Spleen (tissue), 11 donors: ENCODE measurements around the gene MMP17. TPM values are rescaled to one million over a fixed set of nuclear protein-coding genes. Genes with fewer than 3 reads are reported as not detected.

ENCODE experiments used
- DNase-seq: peaks from one replicate; pipeline ENCODE4 v3.0.0-alpha.2; 2020
- H3K27ac ChIP-seq, 8 donors: fragments of 200-600 bp; sonication (generic) in 7 of 8; 1 replicate in 4 of 8; 2 replicates in 4 of 8; pipeline versions ENCODE4 v1.5.0 to v1.8.0; 2016 to 2021; ENCODE audit warnings: inconsistent platforms in 4 of 8, mild to moderate bottlenecking in 4 of 8, moderate library complexity in 1 of 8
- H3K27me3 ChIP-seq, 7 donors: fragments of 200-600 bp; sonication (generic) in 6 of 7; replicated peaks in 1 of 7; 1 replicate in 4 of 7; 2 replicates in 3 of 7; pipeline versions ENCODE4 v1.5.0 to v1.8.0; 2016 to 2021; ENCODE audit warnings: inconsistent platforms in 3 of 7, mild to moderate bottlenecking in 1 of 7
- H3K36me3 ChIP-seq, 6 donors: fragments of 200-600 bp; sonication (generic) in 5 of 6; 1 replicate in 4 of 6; 2 replicates in 2 of 6; pipeline versions ENCODE4 v1.5.0 to v1.8.0; 2016 to 2021; ENCODE audit warnings: inconsistent platforms in 2 of 6
- H3K4me1 ChIP-seq, 6 donors: fragments of 200-600 bp; sonication (generic) in 5 of 6; 1 replicate in 3 of 6; 2 replicates in 3 of 6; pipeline versions ENCODE4 v1.5.0 to v1.8.0; 2016 to 2021; ENCODE audit warnings: inconsistent platforms in 3 of 6
- H3K4me3 ChIP-seq, 8 donors: fragments of 200-600 bp; sonication (generic) in 7 of 8; 1 replicate in 4 of 8; 2 replicates in 4 of 8; pipeline versions ENCODE4 v1.5.0 to v1.8.0; 2016 to 2021; ENCODE audit warnings: inconsistent platforms in 4 of 8, mild to moderate bottlenecking in 4 of 8, moderate library complexity in 2 of 8
- H3K9me3 ChIP-seq, 8 donors: fragments of 200-600 bp; sonication (generic) in 7 of 8; 1 replicate in 4 of 8; 2 replicates in 4 of 8; pipeline versions ENCODE4 v1.5.0 to v1.8.0; 2016 to 2021; ENCODE audit warnings: inconsistent platforms in 4 of 8
- POLR2A ChIP-seq, 3 donors: fragments of 450-650 bp; IDR thresholded peaks; one replicate each; pipeline ENCODE4 v1.5.1; 2017; ENCODE audit warnings: antibody characterized with exemption in 3 of 3, mild to moderate bottlenecking in 1 of 3
- POLR2AphosphoS5 ChIP-seq, 3 donors: sonication (generic); formaldehyde crosslinking; IDR thresholded peaks; one replicate each; pipeline ENCODE4 v1.5.1; 2017; ENCODE audit warnings: antibody characterized with exemption in 3 of 3
- WGBS, 5 donors: extraction: QIAGEN DNeasy Blood & Tissue Kit in 3 of 5; methylation state at CpG; one replicate each; pipeline versions ENCODE4 v1.1.5 to v1.1.7; 2013 to 2018; 5-methylcytosine and 5-hydroxymethylcytosine counted together
- intact Hi-C: fragments of 100-400 bp; cut with DNase I; formaldehyde crosslinking; loops from one replicate; pipeline ENCODE4 v1.15.0; 2023; ENCODE audit warnings: low total_unique reads
- polyA plus RNA-seq, 3 donors: library from polyadenylated mRNA; stranded (reverse); fragments of 200-250 nt; gene quantifications; one replicate each; pipeline ENCODE4 v1.2.1, GENCODE V29; 2013
- total RNA-seq, 7 donors: library from RNA; depleted of rRNA in 3 of 7; stranded (reverse); fragments of >200 nt in 3 of 7; fragmentation: NEBNext Ultra II Directional in 4 of 7; extraction: Animal tissue kit (Norgen Biotek cat#: 25700) in 4 of 7; gene quantifications; one replicate each; pipeline versions ENCODE4 v1.1.0 to v1.2.1, GENCODE V29; 2016 to 2021
- TF ChIP-seq, protein P1 (sequence below), 11 experiments: fragments of 200-600 bp in 7 of 11; fragments of 450-650 bp in 4 of 11; sonication (generic) in 4 of 11; IDR thresholded peaks in 8 of 11; conservative IDR thresholded peaks in 3 of 11; 1 replicate in 7 of 11; 2 replicates in 4 of 11; pipeline versions ENCODE4 v1.4.0 to v1.8.0; 2016 to 2021; ENCODE audit warnings: antibody characterized with exemption in 11 of 11, inconsistent platforms in 4 of 11, mild to moderate bottlenecking in 1 of 11
- donor health status: healthy with polysubstance abuse.
- donor health status: DM: no; HTN: no; CAD: no; lungs with moderate emphysema.
- donor health status: DM: no; HTN: no; CAD: no.
- donor health status: Bipolar disorder and iron deficiency.
- donor health status: healthy.
- donor health status: DM: no; HTN: no; CAD: no.
- donor health status: DM: yes; HTN: yes; CAD: no.

Gene MMP17
- total and polyA plus RNA-seq, 10 donors, result 1.4 to 8.4 (median 3.5) TPM

DNA sequence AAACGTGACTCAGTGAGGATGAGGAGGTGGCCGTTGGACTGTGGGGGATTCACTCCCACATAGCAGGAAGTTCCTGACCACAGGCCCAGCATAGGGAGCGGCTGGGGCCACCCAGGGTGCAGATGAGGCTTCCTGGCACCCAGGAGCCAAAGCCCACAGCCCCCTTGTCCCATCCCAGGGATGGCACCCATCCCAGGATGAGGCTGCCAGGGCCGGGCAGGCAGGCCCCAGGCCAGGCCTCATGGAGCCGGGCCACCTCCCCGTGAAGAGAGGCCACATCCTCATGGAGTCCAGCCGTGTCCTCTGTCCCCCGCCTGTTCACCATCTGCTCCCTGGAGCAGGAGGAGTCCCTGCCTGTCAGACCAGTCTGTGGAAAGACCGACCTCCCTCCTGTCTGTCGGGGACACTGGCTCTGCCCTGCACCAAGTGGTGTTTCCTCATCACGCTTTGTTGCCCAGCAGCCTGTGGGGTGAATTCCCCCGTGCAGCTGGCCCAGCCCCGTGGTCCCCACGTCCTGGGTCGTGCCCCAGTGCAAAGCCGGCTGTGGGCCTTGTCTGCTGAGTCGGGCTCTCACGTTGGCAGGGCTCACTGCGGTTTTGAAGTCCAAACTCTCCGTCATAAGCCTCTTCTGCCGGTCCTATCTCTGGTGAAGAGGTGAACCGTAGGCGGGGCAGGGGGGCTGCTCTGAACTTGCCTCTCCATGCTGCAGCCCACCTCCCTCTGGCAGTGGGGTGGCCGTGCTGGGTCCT, 24.5 kb downstream of the MMP17 start:
- peaks cover 0 to 27% (median 7%) of the 10 kb centered on the region in 6 donors for H3K4me1 ChIP-seq
- no peaks in the 10 kb centered on the region for H3K36me3 ChIP-seq
- no peak overlapping the region for H3K27ac ChIP-seq
- no peaks in the 10 kb centered on the region for H3K9me3 ChIP-seq
- TF ChIP-seq, protein P1, sequence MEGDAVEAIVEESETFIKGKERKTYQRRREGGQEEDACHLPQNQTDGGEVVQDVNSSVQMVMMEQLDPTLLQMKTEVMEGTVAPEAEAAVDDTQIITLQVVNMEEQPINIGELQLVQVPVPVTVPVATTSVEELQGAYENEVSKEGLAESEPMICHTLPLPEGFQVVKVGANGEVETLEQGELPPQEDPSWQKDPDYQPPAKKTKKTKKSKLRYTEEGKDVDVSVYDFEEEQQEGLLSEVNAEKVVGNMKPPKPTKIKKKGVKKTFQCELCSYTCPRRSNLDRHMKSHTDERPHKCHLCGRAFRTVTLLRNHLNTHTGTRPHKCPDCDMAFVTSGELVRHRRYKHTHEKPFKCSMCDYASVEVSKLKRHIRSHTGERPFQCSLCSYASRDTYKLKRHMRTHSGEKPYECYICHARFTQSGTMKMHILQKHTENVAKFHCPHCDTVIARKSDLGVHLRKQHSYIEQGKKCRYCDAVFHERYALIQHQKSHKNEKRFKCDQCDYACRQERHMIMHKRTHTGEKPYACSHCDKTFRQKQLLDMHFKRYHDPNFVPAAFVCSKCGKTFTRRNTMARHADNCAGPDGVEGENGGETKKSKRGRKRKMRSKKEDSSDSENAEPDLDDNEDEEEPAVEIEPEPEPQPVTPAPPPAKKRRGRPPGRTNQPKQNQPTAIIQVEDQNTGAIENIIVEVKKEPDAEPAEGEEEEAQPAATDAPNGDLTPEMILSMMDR (IDR thresholded peaks at IDR 0.05 in 8 of 11, conservative IDR thresholded peaks at IDR 0.05 in 3 of 11), result no peak
- TF ChIP-seq POLR2AphosphoS5 (IDR thresholded peaks at IDR 0.05), result peak in 1 of 3 donors; percentile 45
- peaks cover 0 to 60% (median 6%) of the 10 kb centered on the region in 7 donors for H3K27me3 ChIP-seq
- intact Hi-C loops, result no loop called here
- WGBS, 5 donors, result 30 to 55% (median 45%) methylated on average over 13 to 24 of the region's 24 CpGs
- no peak overlapping the region for H3K4me3 ChIP-seq
- peak; percentile 71 for DNase-seq

DNA sequence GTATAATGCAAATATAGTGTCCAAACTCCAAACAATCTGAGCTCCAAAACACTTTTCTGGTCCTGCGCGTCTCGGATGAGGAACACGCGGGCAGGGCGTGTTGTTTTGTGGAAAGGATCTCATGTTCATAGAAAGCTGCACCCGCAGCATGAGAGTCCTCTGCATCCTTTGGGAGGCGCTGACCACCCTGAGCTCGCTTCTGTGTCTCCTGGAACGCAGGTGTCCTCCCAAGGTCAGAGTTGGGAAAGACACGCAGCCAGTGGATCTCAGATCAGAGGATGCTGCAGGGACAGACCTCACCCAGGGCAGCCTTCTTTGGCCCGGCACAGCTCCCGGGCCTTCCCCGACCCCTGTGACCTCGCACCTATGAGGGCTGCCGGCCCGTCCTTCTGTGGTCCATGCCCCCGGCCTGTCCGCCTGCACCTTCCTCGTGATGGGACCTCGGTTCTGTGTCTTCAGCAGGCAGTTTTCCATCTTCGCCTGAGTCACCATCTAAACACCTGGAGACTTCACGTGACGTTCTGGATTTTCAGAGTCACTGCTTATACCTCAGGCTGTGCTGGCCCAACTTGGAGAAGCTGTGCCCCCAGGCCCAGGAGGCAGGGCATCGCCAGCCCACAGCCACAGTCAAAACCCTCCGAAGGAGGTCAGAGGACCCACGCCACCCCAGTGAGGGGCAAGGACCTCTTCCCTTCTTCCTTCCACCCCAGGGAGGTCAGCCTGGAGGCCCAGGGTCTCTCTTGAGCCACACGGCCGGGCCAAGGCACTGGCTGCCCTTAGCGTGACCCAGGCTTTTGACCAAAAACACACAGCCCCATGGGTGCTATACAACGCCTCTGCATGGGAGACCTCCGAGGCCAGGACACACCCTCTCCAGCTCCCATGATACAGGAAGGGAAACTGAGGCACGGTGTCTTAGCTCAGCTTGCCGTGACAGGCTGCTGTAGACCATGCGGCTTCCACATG, 25.9 kb downstream of the MMP17 start:
- Histone ChIP-seq H3K4me1 (peaks cover 0 to 27% (median 7%) of the 10 kb centered on the region in 6 donors), H3K4me3 (no peak overlapping the region), H3K27me3 (peaks cover 0 to 68% (median 6%) of the 10 kb centered on the region in 7 donors), H3K36me3 (no peaks in the 10 kb centered on the region), H3K27ac (no peak overlapping the region), H3K9me3 (no peaks in the 10 kb centered on the region)
- WGBS, 5 donors, result 85 to 91% (median 88%) methylated on average over 30 to 35 of the region's 35 CpGs
- peak in 1 of 3 donors; percentile 21 for TF ChIP-seq POLR2AphosphoS5 (IDR thresholded peaks at IDR 0.05)
- TF ChIP-seq POLR2A (IDR thresholded peaks at IDR 0.05), result no peak
- DNase-seq, result no peak
- intact Hi-C loops, result no loop called here

GRCh38 chr12:131854861-131855476, 26.8 kb downstream of the MMP17 start:
- no peak for DNase-seq
- no peak overlapping the region for H3K4me3 ChIP-seq
- no peaks in the 10 kb centered on the region for H3K9me3 ChIP-seq
- no peak overlapping the region for H3K27ac ChIP-seq
- intact Hi-C loops, result no loop called here
- WGBS, 5 donors, result 83 to 92% (median 84%) methylated on average over 11 to 16 of the region's 16 CpGs
- TF ChIP-seq, protein P1 (IDR thresholded peaks at IDR 0.05 in 8 of 11, conservative IDR thresholded peaks at IDR 0.05 in 3 of 11), result no peak
- no peak for TF ChIP-seq POLR2AphosphoS5 (IDR thresholded peaks at IDR 0.05)
- H3K27me3 ChIP-seq, result peaks cover 0 to 68% (median 6%) of the 10 kb centered on the region in 7 donors
- H3K4me1 ChIP-seq, result peaks cover 0 to 27% (median 7%) of the 10 kb centered on the region in 6 donors
- no peaks in the 10 kb centered on the region for H3K36me3 ChIP-seq

DNA sequence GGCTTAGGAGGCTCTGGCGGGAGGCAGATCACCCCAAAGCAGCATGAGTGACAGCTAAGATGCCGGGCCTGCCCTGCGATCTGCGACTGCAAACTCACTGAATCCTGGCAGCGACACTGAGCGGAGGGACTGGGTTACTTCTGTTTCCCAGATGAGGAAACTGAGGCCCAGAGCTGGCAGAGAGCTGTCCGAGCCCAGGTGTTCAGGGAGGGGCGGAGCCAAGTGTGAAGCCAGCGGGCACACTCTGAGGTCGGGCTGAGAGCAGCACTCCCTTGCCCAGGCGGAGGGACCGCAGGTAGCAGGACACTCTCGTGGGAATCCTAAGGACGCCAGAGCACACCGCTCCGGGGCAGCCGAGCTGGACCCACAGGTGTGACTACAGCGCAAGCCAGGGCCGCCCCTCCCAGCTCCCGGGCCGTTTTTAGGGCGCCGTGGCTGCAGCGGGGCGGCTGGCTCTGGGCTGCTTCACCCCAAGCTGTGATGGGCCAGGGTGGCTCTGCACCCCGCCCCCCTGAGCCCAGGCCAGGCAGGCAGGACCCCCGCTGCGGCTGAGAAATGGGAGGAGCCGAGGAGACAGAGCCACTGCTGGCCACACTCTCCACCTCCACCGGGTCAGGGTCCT, 27.4 kb downstream of the MMP17 start:
- intact Hi-C loops, result no loop called here
- Histone ChIP-seq H3K4me1 (peaks cover 0 to 31% (median 10%) of the 10 kb centered on the region in 6 donors), H3K4me3 (no peak overlapping the region), H3K36me3 (no peaks in the 10 kb centered on the region), H3K9me3 (no peaks in the 10 kb centered on the region), H3K27me3 (peaks cover 0 to 68% (median 6%) of the 10 kb centered on the region in 7 donors), H3K27ac (no peak overlapping the region)
- WGBS, 5 donors, result 43 to 73% (median 67%) methylated on average over 7 to 30 of the region's 30 CpGs
- peak; percentile 61 for DNase-seq
- TF ChIP-seq, protein P1 (IDR thresholded peaks at IDR 0.05 in 8 of 11, conservative IDR thresholded peaks at IDR 0.05 in 3 of 11), result no peak
- TF ChIP-seq POLR2A (IDR thresholded peaks at IDR 0.05) (no peak), POLR2AphosphoS5 (IDR thresholded peaks at IDR 0.05) (no peak)
